NCI-H345 (cell line): ENCODE measurements around the gene NHLRC4.
A peak's percentile ranks its signal among the peaks of the same experiment; 100 is the strongest.
"Not testable (repeated sequence)": the region's sequence is repeated elsewhere in the genome, so short reads cannot be mapped to it uniquely, and the experiment has no call there.

Experiments used
- DNase-seq: peaks from one replicate; lab custom pipeline; 2025; lab: John Stamatoyannopoulos, UW

NHLRC4 gene

DNA sequence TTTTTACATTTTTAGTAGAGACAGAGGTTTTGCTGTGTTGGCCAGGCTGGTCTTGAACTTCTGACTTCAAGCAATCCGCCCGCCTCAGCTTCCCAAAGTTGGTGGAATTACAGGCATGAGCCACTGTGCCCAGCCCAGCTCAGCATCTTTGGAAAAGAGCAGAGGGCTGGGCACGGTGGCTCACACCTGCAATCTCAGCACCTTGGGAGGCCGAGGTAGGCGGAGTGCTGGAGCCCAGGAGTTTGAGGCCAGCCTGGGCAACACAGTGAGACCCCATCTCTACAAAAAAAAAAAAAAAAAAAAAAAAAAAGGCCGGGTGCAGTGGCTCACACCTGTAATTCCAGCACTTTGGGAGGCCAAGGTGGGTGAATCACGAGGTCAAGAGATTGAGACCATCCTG, 30.9 kb downstream of the NHLRC4 start:
- not testable (repeated sequence) for DNase-seq

DNA sequence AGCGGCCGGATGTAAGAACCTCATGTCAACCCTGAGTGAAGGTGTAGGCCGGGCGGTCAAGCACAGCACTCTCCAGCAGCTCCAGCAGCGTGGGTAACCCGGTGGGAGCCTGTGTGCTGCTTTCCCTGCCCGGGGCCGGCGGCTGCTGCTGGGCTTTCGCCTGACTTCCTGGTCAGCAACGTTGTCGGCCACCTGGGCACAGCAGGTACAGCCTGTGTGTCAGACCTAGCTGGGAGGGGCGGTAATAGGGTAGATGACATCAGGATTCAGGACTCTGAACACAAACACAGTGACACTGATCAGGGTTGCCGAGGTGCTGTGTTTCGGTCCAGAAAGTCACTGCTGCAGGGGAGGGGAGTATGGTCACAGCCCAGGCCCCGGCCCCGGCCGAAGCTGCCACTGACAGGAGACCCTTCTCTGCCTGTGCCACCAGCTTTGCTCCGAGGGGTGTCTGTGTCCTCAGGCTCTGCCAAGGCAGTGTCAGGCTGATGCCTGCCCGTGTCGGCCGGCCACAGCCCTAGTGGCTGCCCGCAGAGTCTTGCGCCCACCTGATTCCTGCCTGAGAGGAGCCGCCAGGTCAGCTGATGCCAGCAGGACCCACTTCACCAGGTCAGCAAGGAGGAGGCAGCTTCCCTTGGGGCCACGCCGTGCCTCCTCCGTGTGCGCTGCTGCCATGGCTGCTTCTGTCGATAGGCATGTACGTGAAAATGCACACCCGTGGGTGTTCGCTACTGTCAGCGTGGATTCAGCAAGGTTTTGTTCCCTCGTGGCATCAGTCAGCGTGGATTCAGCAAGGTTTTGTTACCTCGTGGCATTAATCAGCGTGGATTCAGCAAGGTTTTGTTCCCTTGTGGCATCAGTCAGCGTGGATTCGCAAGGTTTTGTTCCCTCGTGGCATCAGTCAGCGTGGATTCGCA, 32.3 kb downstream of the NHLRC4 start:
- no peak for DNase-seq

DNA sequence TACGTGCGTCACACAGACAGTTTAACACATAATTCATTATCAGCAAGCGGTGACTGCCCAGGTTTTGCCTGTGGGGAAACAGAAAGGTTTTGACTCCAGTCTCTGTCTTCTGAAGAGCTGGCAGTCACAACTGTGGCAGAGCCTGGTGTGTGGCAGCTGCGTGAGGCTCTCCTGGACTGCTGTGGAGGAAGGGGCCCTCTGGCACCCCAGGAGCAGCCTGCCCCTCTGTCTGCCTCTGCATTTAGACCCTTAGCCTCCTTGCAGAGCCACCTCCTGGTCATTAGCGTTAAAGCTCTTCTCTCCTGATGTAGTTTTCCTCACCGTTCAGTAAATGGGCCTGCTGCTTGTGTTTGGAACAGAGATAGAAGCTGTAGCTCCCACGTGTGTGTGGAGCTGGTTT, 34.0 kb downstream of the NHLRC4 start:
- no peak for DNase-seq

DNA sequence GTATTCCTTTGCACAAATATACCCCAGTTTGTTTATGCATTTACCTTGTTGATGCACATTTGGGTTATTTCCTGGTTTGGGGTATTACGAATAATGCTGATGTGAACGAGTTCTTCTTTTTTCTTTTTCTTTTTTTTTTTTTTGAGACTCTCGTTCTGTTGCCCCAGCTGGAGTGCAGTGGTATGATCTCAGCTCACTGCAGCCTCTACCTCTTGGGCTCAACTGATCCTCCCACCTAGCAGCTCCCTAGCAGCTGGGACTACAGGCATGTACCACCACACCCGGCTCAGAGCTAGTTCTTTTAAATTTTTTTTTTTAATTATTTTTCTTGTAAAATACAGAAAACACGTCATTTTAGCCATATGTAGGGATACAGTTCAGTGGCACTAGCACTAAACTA, 37.1 kb downstream of the NHLRC4 start:
- no peak for DNase-seq

DNA sequence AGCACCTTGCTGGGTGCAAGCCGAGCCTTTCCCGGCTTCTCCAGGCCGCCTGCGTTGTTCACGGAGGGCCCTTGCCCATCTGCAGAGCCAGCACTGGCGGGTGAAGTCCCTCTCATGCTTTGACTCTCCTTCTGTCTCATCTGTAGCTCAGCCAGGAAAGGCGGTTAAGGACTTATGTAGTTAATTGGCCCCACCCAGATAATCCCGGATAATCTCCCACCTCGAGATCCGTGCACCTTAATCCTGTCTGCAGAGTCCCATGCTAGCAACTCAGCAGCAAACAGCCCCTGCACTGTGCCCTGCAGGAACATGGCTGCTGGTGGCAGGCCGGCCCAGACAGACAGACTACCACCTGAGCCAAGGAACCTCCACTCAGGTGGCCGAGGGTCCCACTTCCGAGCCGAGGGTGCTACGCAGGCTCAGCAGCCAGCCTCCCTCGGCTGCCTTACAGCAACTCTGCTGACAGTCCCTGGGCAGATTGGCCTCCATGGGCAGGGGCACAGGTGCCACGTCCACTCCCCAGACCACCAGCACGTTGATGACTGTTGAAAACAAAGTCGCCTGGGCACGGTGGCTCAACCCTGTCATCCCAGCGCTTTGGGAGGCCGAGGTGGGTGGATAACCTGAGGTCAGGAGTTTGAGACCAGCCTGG, 40.0 kb downstream of the NHLRC4 start:
- no peak for DNase-seq

DNA sequence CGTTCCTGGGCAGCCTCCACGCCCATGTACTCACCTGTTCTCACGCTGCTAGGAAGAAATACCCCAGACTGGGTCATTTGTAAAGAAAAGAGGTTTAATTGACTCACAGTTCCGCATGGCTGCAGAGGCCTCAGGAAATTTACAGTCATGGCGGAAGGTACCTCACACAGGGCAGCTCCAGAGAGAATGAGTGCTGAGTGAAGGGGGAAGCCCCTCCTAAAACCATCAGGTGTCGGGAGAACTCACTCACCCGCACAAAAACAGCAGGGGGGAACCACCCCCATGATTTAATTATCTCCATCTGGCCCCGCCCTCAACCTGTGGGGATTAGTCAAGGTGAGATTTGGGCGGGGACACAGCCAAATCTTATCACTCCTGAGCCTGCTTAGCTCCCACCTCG, 41.2 kb downstream of the NHLRC4 start:
- DNase-seq = peak; percentile 75

DNA sequence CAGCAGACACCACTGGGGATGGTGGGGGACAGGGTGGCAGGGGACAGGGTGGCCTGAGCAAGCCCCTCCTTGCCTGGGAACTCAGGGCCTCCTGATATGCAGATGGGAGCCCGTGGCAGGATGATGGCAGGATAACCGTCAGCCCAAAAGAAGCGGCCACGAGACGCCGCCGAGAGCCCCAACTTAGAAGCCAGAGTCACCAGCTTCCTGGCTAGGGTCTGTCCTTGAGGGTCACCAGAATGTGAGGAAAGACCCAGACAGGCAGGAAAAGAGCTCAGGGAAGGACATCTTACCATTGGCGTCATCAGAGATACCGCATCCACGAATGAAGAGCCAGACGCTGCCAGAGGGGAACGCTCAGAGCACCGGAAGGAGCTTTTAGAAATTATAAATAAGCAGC, 42.5 kb downstream of the NHLRC4 start:
- no peak for DNase-seq

DNA sequence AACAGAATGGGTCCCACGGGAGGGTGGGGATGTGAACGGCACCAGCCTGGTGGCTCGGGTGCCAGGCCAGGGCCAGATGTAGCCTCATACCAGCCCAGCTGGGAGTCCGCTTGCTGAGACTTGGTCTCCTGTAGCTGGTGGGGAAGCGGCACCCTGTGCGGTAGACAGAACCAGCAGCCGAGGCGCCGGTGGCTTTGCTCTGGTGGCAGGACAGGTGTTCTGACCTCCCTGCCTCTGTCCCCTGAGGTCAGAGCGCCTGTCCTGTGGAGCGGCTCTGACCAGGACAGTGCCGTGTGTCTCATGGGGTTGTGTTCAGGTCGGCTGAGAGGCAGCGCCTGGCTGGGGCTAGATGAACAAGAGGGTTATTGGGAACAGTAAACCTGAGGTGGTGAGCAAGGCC, 43.2 kb downstream of the NHLRC4 start:
- DNase-seq = no peak

DNA sequence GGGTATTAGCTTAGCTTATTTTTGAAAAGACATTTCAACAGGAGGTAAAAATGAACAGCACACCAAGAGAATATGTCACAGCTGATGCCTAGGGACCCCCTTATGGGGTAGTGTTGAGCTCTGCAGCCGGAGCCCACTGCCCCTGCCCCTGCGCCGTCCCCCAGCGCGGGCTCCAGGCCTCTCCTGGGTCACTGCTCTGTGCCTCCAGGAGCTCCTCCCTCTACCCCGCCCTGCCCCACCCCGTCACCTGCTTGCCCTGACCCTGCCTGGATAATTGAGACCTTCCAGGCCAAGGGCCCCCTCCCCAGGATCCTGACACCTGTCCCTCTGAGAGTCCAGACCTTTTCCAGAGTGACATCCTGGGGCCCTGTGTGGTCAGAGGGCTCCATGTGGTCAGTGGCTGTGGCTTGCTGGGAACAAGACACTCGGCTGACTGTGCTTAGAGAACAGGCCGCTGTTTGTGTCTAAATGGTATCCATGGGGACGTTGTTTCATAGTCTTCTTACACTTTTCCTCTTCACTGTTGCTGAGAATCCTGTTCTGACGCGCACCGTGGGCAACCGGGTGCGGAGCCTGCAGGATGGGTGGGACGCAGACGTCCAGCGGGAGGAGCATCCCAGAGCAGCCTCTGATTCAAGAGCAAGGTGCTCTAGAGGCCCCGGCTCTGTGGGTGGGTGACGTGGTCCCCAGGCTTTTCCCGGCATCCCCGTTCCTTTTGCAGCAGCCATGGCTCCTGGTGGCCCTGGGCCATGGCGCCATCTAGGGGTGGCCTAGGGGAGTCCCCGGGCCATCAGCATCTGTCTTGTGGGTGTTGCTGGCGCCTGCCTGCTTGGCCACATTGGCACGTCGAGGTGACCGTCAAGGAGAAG, 43.9 kb downstream of the NHLRC4 start:
- peak; percentile 19 for DNase-seq

DNA sequence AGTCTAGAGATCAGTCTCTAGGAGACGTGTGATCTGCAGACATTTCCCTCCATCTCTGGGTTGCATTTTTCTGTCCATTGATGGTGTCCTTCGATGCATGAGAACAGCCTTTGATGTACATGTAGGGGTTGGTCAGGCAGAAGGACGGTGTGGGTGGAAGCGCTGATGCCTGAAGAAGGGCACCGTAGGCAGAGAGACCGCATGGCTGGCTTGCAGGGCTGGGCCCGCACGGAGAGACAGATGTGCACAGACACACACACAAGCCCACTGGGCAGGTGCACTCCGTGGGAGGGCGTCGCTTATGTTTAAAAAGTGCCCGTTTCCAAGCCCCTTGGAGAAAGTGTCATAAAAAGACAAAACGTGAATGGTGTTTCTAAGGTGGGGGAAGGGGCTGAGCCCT, 48.3 kb downstream of the NHLRC4 start:
- no peak for DNase-seq

DNA sequence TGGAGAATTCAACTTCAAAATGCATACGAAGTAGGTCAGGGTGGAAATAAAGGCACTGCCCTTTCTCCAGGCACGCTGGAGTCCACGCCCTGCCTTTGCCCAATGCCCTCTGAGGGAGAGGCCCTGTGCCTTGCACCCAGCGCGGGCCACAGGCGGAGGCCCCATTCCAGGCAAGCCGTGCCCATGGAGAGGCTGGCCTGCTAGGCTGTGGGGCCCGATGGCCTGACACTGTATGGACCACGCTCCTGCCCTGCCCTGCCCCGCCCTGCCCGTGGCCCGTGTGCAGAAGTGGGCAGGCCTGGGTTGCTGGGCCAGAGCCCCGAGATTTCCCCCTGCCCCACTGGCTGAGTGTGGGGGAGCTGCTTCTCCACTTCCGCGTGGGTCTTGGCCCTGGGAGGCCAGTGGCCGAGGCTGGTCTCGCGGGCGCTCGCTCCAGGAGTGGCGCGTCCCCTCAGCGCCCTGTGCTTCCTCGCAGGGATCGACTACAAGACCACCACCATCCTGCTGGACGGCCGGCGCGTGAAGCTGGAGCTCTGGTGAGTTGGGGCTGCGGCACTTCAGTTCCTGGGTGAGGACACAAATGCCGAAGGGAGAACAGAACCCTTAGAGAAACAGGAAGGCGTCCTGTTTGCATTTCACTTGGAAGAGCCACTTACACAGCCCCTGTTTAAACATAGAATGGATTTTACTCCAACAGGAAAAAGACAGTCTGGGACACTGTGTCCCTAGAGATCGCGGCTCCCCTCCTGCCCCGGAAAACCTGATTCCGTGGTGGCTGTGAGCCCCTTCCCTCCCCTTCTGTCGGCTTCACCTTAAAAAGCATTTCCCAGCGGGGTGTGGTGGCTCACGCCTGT, 50.2 kb downstream of the NHLRC4 start:
- no peak for DNase-seq

DNA sequence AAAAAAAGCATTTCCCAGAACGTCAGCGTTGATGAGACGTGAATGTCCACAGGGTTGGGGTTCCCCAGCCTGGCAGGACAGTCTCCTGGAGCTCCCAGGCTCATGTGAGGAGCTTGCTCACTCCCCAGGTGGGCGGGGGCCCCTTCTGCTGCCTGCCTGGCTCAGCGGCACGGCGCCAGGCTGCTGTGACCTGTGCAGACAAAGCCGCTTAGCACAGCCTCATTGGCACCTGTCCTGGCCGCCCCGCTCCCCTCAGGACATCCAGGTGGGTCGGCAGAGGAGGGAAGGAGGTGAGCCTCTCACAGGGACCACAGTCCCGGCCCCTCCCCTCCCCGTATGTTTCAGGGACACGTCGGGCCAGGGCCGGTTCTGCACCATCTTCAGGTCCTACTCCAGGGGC, 51.0 kb downstream of the NHLRC4 start:
- no peak for DNase-seq
